GM11168 (cell line): ENCODE data around the gene KCTD13.
"Not testable (repeated sequence)": the region's sequence is repeated elsewhere in the genome, so short reads cannot be mapped to it uniquely, and the experiment has no call there.

Experiments used
- in situ Hi-C: fragments of 300-500 bp; cut with MboI; formaldehyde crosslinking; loops from one replicate; pipeline ENCODE4 v1.12.0; 2022; ENCODE audit warnings: low sequenced_read_pairs; ENCODE audit not compliant: unreplicated experiment

Gene KCTD13

DNA sequence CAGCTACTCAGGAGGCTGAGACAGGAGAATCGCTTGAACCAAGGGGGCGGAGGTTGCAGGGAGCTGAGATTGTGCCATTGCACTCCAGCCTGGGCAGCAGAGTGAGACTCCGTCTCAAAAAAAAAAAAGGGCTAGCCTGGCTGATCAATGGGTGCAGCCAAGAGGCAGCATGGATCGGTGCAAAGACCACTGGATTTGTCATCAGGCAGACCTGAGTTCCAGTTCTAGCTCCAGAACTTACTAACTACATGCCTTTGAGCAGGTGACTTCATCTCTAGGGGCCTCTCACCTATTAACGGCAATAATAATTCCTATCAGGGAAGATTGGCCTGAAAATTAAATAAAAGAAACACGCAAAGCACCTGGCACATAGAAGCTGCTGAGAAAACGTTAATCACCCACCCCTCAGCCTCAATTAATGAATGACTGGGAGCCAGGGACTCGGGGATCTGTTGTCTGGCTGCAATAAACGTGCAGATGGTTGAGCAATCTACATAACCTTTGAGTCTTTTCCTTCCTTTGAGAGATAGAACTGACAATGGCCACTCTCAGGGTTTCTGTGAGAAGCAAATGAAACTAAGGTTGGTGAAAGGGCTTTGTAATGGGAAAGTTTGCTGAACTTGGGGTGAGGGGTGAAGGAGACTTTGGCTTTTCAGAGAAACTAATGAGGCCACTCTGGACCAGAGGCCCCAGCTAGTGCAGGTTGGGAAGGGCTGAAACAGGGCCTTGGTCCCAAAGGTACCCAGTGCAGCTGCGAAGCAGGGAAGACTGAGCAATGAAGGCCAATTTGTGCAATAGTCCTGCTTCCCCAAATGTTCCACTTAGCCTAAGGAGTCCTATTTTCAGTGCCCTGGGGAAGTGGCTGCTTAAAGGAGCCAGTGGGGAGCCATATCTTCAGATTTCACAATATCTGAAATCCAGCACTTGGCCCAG is 34.2 kb downstream of the KCTD13 start:
- in situ Hi-C loops: no loop called here

- in situ Hi-C loops: not testable (repeated sequence)
Measured at GRCh38 chr16:29889372-29889771, 36.7 kb downstream of the KCTD13 start.

GRCh38 chr16:29883987-29884386 is 42.0 kb downstream of the KCTD13 start:
- in situ Hi-C loops: no loop called here

GRCh38 chr16:29881050-29881449 is 45.0 kb downstream of the KCTD13 start:
- in situ Hi-C loops: no loop called here

DNA sequence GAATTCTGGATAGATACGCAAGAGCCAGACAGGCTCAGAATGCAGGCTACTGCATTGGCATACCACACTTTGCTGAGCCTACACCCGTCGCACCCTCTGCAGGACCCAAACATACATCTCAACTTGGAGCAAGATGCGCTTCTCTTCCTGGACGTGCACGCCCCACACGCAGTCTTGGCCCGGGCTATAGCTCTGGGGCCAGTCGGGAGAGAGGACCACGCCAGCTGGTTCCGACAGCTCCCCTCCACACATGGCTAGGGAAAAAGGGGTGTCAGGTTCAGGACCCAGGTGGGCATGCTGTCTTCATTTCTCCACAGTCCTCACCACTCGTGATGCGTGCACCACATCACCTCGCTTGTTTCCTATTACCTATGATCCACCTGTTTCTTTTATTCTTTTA is 47.9 kb downstream of the KCTD13 start:
- in situ Hi-C loops: no loop called here

GRCh38 chr16:29877266-29877961 is 48.6 kb downstream of the KCTD13 start:
- in situ Hi-C loops: no loop called here

GRCh38 chr16:29876594-29877249 is 49.3 kb downstream of the KCTD13 start:
- in situ Hi-C loops: no loop called here

- in situ Hi-C loops: no loop called here
Measured at GRCh38 chr16:29876217-29876593, 49.8 kb downstream of the KCTD13 start.

DNA sequence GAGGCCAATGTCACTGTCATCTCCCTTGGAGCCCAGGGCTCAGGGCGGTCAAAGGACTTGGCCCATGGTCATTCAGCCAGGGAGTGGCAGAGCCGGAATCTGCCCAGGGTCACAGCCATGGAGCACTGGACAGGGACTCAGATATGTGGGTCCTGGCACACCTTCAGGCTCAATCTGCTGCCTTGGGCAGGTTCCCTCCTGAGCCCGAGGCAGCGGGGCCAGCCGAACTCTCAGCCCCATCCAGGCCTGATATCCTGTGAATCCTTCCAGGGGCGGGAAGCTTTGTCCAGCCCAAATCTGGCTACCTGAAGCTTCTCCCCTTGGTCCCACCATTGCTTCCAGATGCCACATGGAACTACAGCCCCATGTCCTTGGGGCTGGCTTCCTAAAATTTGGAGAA is 50.8 kb downstream of the KCTD13 start:
- in situ Hi-C loops: no loop called here

GRCh38 chr16:29873319-29873718 is 52.7 kb downstream of the KCTD13 start:
- in situ Hi-C loops: no loop called here

DNA sequence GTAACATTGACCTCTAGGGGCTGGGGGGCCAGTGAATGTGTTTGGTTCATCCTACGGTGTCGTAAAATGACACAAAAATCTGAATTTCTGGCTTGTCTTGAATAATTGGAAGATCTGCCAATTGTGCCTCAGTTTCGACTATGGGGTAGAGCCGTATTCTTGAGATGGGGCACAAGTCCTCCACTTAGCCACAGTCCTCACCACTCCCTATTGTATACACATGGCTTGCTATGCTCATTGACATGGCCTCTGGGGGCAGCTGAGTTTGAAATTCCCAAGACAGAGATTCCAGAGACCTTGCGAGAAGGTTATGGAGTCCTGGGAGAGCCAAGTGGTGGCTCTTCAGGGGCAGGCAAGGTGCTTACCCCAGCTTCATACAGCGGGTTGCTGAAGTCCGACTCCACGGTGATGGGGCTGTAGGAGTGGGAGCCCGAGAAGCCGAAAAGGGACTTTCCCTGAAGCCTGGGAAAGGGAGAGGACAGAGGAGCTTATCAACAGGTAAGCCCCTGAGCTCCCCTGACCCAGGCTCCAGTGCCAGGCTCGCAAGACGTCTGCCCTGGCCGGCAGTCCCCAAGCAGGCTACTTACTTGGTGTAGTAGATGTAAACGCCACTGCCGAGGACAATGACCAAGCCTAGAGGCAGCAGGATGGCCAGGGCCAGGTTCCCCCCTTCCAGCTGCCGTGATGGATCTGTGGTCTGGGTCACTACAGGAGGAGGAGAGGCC is 54.0 kb downstream of the KCTD13 start:
- in situ Hi-C loops: no loop called here

- in situ Hi-C loops: not testable (repeated sequence)
Measured at GRCh38 chr16:29869067-29869466, 57.0 kb downstream of the KCTD13 start.

GRCh38 chr16:29868396-29869009 is 57.5 kb downstream of the KCTD13 start:
- in situ Hi-C loops: no loop called here

DNA sequence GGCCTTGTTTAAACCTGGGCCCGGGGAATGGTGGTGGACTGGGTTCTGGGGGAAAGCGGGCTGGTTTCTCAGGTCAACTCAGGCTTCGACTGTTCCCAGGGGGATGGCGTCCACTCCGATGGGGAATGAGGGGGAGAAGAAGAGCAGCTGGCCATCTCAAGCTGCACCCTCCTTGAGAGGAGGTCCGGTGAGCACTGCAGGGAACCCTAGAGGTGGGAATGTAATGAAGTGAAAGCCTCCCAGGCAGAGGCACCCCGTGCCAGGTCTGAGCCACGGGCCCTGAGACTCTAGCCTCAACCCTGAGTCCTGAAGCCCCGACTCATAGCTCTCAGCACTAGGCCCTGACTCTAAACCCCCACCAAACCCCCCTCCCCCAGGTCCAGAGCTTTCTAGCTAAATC is 61.8 kb downstream of the KCTD13 start:
- in situ Hi-C loops: no loop called here

DNA sequence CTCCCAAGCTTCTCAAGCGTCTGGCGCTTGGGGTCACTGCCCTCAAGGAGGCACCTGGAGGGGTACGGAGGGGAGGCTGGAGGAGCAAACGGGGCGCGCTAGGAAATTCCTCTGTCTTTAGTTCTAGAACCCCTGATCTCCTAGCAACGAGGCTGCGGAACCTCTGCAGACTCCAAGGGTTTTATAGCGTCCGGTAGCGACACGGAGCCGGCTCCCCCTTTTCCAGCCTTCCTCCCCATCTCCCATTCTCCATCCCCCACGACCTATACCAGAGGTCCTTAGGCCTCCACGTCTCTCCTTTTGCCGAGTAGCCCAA is 62.4 kb downstream of the KCTD13 start:
- in situ Hi-C loops: no loop called here

DNA sequence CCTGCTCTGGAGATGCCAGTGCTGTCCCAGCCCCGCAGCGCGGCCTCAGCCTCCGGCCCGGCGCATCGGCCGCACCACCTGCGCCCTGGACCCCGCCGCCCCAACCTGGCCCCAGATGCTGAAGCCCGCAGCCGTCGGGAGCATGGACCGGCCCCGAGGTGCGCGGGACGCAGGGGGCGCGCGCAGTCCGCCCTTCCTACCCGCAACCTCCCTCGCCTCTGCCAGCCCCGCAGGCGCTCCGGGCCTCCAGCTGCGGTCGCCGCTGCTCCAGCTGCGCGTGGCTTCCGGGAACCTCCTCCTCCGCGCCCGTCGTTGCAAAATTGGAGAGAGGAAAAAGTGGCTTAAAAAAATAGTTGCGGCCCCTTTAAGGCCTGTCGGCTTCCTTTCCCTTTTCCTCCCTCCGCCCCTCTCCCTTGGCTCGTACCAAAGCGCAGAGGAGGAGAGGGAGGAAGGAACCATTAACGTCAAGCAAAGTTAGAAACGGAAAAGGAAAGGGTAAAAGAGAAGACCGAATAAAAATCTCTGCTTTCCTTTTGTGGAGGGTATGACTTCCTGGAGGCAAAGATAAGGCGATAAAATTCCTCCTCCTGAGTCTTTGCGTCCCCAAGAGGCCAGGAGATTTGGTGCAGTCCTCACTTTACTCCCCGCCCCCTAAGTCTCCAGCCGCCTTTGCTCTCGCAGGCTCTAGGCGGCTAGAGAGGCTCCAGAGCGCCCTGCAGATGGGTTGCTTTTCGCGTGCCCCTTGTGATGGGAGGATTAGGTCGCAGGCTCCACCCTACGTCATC is 63.0 kb downstream of the KCTD13 start, which contains the start of gene CDIPT:
CDIPT (minus strand) TSS at position 343 of the 785 bp plus-strand sequence. CDS start 369 bp downstream, outside the sequence.
- in situ Hi-C loops: no loop called here

- in situ Hi-C loops: no loop called here
Measured at GRCh38 chr16:29862383-29862883, 63.6 kb downstream of the KCTD13 start.

GRCh38 chr16:29860218-29860617 is 65.8 kb downstream of the KCTD13 start:
- in situ Hi-C loops: no loop called here

DNA sequence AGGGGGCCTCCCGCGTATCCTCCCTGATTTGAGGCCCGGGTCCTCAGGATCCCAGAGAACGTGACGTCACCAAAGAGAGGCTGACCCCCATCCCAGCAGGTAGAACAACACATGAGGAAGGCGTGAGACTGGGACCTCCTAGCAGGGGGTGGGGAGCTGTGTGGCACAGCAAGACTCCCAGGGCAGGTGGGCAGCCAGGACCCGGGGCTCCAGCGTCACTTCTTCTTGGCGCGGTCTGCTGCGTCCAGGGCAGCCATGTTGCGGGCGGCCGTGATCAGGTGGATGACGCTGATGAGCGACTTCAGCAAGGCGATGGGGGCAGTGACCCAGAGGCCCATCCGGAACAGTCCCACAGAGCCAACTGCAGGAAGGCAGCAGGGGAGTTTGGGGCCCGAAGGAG is 67.1 kb downstream of the KCTD13 start:
- in situ Hi-C loops: no loop called here
